ENCODE measurements around the gene KIF23.

Gene KIF23

DNA sequence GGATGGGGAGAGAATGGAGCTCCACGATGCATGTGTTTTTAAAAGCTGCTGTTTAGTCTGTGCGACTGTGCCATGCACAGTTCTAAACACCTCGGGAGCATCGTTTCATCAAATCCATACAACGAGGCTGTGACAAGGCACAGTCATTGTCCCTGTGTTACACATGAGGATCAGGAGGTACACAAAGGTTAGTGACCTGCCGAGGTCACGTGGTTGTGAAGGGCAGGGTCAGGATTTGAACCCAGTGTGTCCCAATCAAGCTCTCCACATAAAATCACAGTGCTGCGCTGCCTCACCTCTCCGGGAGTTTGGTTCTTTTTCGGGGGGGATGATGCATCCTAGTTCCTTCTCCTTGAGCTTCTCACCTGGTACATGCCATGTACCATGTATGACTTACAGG is 18.7 kb upstream of the KIF23 start:
- DNase-seq: no peak

DNA sequence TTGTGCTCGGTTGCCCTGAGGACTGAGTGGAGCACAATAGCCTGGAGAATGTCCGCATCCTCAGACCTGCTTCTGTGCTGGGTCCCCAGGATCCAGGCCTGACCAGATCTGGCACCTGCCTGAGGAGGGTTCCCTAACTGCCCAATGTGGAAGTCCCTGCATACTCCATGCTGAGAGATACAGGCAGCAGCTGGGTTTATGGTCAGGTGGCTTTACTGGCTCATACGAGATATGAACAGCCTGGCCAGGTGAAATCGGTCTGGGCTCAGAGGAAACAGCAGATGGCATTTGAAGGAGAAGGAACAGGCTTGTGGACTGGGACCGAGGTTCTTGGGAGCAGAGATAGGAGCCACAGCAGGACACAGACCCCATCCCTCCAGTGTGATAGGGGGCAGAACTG is 18.2 kb upstream of the KIF23 start:
- DNase-seq: no peak

DNA sequence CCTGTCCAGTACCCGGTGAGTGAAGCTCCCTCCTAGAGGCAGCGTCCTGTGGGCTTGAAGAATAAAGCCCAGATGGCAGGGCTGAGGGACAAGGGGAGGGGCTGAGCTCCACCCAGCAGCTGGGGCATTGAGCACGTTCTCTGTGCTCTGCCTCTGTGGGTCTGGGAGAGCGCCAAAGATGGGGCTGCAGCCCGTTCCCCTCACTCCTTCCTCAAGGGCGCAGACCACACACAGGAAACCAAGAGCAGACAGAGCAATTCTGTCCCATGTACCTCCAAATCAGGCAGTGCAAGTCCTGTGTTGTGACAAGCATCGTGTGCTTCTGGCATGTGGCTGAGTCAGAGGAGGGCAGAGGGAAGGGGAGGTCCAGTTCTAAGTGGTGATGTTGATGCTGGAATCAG is 15.7 kb upstream of the KIF23 start:
- peak; percentile 80 for DNase-seq

DNA sequence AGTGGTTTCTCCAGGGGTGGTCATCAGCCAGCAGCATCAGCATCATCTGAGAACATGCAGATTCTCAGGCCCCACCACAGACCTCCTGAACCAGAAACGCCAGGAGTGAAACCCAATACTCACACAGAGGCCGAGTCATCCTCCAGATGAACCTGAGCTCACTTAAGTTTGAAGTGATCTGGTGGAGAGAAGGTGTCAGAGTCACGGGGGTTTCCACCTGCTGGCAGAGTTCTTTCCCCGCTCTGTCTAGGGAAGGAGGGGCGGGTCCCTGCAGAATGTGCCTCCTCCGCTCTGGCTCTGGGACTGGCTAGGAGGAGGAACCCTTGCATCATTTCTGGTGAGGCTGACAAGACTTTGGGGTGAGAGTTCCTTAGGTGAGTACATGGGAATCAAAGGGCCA is 13.3 kb upstream of the KIF23 start:
- no peak for DNase-seq

DNA sequence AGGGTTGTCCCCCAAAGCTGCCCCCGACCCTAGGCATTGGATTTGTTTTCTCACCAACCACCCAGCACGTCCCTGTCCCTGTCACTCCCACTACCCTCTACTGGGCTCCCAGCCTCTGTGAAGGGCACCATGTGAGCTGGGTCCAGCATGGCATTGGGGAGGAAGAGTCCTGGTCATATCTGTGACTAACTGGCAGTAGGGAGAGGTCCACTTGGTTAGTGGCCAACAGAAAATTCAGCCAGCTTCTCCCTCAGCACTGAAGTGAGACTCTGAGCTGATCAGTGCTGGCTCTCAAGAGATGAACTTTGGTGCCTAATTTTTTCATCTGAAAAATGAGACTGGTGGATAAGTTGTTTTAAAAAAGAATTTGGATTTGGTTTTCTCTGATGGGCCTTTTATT is 11.3 kb upstream of the KIF23 start:
- no peak for DNase-seq

DNA sequence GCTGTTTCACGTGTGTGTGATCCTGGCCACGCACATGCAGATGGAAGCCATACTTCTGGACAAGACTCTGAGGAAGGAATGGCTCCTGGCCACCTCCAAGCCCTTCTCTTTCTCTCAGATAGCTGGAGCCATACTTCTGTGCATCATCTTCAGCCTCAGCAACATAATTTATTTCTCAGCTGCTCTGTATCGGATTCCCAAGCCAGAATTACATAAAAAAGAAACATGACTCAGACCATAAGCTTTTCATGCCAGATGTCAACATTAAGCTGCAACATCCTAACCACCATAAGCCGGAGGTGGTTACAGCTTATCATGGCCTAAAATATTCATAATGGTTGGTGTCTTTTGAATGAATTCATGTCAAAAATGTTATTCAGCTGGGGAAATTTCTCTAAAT is 10.6 kb upstream of the KIF23 start:
- no peak for DNase-seq

DNA sequence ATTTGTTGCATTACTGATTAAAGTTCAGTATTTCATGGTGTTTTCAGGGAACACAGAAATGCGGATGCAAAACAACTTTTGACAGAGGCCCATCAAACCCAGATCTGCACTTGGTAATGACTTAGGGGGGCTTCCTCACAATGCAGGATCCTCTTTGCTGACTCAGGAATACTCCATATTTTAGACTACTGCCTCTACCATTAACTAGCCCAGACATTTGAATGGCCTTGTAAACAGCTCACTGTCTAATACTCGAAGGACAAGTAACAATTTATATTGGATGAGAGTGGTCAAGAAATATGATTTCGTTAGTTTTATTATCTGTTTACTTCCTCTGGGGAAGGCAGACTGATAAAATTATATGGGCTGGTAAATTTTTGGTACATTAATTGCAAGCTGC is 9.0 kb upstream of the KIF23 start:
- DNase-seq: no peak

DNA sequence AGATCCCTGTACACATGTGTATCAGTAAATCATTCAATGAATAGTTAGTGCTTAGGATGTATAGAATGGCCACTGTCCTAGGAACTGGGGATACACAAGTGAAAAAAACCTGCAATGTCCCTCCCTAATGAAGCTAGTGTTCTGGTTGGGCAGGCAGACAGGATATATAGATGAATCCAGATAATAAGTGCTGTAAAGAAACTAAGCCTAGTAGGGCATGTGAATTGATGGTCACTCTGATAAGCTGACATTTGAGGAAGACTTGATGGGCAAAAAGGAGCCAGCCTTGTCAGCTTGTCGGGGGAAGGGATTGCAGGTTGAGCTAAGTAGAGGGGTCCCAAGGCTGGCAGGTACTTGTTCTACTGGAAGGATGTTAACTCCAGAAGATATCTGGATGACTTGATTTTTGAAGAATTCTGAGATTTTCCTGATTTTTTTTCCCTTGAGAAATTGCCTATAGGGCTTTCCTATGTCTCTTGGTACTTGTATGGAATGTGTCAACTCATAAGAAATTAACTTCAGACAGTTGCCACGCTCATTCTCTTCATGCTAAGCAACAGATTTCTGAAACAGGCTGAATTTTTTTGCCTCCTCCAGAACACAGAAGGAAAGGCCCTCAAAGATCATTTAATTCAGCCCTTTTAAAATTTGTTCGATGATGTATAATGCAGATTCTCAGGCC is 6.3 kb upstream of the KIF23 start:
- DNase-seq: peak; percentile 29

DNA sequence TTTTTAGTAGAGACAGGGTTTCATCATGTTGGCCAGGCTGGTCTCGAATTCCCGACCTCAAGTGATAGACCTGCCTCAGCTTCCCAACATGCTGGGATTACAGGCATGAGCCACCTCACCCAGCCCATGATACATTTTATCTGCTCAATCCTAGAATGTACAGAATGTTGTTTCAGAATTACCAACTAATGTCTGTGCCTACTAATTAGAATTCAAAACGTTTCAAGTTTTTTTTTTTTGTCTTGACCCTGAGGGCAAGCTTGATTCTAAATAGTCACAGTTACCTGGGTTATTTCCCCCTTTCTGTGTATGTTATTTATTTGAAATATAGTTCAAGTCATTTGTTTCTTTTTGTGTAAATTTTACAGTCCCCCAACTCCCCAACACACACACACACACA is 5.3 kb upstream of the KIF23 start:
- DNase-seq: no peak

DNA sequence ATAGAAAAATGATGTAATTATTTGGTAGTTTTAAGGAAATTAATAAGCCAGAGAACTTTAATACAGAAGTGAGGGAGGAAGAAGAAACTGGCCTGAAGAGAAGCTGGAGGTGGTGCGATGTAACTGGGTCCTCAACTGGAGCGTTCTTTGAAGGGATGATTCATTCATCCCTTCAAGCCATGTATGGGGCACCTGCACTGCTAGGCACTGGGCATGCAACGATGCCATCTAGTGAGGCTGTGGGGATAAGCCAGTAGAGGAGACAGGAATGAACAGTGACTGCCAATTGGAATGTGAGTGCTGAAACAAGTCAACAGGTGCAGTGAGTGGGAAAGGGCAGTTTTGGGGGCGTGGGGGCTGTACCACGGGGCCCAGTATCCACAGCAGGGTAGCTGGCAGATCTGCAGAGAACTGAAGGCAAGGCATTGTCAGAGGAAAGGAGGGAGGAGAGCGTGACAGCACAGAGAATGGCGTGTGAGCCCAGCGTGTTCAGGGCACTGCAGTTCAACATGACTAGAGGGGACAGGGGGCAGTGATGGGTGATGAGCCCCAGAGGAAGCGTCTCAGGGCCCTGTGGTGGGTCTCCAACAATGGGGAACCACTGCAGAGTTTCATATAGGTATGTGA is 3.8 kb upstream of the KIF23 start:
- DNase-seq: peak; percentile 65

DNA sequence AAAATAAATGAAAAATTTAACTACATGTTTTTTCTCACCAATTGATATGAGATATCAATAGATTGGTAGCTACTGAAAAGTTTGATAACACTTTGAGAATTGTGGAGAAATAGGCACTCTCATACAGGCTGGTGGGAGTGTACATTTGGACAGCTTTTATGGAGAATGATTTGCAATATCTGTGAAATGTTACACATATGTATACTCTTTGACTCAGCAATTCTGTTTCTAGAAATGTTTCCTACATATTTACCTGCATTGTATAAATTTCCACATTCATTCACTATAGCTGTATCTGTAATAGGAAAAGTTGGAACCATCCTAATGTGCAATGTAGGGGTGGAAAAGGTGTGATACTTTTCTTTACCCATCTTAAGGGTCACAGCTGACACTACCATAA is 1.9 kb upstream of the KIF23 start:
- no peak for DNase-seq

DNA sequence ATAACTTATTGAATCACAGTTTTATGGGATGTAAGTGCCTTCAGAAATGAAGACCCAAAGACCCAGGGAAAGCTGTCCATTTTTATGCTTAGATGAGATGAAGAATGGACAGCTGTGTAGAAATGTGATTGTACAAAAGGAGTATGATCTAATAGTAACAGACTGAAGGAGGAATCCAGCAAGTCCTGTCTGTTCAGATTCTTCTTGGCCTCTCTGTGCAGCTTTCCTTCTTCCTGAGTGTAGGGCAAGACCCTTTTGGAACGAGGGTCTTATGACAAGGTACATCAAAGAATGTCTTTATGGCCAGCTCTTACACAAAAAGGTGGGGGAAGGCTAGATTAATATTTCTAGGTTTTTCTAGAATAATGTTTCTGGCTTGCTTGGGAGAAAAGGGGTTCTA is 1.4 kb upstream of the KIF23 start:
- DNase-seq: no peak

DNA sequence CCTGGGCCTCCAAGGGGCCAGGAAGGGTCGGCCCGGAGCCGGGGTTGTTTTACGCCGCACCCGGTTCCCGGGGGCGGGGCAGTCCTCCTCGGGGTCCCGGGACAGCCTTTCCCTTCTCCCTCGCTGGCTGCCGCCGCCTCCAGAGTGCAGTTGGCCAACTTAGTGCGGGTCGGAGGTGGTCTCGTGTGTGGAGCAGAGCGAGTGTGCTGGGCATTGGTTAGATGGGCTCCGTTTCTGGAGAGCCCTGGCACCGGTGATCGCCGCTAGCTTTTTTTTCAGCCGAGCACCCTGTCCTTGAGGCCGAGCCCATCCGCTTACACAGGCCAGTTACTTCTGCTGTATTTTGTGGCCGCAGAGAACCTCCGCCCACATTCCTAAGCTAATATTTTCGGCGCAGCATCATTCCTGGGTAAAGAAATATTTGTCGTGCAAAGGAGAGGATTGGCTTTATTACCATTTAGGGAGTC is 585 bp downstream of the KIF23 start:
- DNase-seq: peak; percentile 70

DNA sequence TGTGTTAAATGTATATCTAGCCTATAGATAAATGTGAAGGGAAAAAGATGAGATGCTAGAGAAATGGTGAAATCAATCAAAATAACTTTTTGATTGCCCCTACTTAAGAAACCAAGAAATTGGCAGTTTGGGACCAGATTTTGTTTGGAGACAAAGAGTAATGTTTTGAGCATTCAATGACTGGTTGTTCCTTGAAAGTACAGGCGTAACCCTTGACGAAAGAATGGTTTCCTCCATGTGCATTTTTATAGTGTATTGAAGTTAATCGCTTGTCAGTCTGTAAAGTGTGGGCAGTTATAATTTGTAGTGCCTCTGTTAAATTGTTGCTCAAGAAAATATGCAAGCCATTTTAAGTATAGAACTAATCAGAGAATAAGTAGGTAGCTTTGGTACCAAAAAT is 1.2 kb downstream of the KIF23 start:
- no peak for DNase-seq

DNA sequence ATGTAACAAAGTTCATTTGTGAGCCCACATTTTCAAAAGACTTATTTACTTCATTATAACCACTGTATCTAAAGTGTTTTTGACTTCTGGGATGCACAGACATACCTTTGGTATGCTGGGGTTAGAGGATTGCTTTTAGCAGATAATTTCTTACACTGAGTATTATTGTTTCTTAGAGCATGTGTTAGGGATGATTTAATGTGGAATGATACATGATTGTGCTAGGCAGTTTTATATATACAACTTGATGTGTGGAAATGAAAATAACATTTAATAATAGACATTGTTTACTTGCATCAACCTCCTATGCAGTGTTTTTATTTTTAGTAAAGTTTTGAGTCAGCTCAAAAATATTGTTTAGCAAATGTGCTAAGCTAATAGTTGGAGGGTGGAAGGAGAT is 3.4 kb downstream of the KIF23 start:
- DNase-seq: no peak

DNA sequence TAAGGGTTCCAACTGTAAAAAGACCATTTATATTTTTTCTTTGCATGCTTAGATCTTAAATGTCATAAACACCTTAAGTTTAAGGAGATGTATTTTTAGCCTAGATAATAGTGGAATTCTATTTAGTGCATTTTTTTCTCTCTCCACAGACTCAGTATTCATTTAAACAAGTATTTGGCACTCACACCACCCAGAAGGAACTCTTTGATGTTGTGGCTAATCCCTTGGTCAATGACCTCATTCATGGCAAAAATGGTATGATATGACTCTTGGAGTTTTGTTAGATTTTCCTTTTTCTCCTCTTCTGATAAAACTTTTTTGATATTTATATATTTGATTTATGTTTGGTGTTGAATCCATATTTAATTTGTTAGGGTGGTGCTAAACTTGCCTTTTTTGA is 7.3 kb downstream of the KIF23 start:
- DNase-seq: no peak

DNA sequence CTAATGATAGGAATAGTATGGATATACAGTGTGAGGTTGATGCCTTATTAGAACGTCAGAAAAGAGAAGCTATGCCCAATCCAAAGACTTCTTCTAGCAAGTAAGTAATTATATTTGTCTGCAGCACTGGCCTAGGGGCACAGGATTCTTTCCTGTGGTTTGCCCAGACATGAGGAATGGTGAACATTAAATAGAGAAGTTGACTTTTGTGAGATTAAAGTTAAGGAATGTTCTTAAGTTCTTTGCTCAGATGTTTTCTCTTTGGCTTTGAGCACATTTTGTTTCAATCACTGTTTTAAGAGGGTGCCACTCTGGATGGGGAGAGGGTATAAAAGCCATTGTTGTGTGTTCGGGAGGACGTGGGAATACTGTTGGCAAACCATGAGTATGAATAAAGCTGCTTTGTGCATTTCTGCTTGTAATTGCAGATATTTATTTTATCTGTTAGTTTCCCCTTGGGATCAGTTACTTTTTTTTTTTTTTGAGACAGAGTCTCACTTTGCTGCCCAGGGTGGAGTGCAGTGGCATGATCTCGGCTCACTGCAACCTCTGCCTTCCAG is 8.3 kb downstream of the KIF23 start:
- DNase-seq: no peak

DNA sequence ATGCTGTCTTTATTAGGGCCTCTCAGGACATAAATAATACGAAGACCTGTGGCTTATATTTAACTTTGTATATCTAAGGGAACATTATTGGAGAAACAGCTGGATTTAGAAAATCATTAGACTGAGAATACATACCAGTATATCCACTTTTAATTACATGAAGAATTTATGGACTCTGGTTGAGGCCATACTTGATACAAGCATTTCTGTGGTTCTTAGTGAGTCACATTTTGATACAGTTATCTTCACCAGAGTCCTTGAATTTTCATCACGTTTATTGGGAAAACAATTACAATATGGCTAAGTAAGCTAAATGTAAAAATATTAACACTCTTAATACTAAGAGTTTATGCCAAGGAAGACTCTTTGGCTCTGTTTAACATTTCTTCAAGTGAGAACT is 9.9 kb downstream of the KIF23 start:
- no peak for DNase-seq

DNA sequence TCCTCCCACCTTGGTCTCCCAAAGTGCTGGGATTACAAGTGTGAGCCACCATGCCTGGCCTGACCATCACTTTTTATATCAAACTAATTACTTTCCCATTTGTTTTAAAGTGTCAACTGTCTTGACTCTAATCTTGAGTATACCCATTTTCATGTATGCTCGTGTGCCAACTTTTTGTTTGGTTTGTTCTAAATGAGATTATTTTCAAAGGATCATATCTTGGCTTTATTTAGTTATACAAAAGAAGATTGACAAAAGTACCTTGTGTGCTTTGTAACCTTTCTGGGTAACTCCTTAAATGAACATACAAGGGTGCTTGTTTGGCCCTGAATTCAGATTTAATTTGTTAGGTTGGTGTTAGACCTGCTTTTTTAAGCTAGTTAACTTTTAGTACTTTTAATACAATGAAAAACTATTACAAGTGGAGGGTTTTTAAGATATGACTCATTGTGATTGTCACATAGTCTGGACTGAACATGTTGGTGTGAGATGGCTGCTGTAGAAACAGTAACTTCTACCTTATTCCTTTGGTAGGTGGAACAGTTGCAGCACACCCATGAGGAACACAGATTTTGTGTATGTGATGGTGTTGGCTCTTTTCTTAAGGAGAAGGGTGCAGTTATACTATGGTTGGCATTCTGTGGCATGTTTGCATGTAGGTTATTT is 10.7 kb downstream of the KIF23 start:
- no peak for DNase-seq

DNA sequence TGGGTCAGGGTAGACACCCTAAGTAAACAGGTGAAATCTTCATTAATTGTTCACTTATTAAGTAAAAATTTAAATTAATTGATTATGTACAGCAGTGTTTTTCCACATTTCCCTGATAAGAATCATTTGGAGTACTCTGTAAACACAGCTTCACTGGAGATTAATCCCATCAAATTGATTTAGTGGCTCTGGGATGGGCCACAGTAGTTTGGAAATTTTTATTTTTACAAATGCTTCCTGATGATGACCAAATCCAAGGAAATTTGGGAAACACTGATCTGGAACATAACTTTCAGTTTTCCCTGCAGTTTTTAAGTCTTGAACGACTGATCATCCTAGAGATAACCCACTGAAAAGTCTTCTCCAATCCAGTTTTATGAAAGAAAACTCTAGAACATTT is 19.7 kb downstream of the KIF23 start:
- no peak for DNase-seq

DNA sequence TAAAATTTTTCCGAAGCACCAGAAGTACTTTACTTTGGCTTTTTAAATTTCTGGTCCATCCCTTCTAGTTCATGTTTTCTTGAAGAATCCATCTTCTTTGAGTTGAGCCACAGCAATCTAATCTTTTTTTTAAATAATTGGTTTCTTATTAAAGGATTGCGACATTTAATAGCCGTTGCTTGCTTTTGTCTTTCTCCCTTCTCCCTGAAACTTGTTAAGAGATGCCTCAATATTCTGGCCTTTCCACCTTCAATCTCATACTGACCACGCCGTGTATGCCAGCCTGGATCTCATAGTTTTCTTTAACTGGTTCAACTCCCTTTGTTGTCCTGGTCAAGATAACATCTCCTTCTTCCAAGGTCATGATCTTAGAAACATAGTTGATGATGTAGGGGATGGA is 20.1 kb downstream of the KIF23 start:
- DNase-seq: no peak

DNA sequence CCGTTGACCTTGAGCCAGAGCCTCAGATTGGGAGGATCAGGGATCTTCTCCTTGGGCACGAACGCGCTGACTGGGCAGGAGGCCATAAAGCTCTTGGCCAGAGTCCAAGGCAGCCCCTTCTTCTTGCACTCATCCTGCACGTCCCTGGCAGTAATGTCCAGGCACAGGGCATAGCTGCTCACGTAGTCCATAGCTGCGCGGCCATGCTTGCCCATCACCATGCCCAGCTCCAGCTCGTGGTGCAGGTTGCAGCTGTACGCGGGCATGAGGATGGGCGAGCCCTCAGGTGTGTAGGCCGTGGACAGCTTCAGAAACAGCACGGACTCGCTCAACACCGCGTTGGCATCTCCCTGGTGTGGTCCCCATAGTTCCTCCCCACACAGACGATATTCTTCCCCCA is 20.5 kb downstream of the KIF23 start:
- DNase-seq: no peak

DNA sequence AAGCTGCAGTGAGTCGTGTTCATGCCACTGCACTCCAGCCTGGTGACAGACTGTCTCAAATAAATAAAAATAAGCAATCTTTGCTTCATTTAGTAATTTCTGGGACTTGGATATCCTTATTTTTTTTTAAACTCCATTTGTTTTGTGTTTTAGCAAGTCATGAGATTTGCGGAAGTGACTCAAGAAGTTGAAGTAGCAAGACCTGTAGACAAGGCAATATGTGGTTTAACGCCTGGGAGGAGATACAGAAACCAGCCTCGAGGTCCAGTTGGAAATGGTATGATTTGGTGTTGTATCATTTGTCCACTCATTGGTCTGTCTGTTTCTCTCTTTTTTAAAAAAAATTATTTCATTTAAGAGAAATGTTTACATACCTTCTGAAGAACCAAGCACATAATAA is 21.8 kb downstream of the KIF23 start:
- no peak for DNase-seq

DNA sequence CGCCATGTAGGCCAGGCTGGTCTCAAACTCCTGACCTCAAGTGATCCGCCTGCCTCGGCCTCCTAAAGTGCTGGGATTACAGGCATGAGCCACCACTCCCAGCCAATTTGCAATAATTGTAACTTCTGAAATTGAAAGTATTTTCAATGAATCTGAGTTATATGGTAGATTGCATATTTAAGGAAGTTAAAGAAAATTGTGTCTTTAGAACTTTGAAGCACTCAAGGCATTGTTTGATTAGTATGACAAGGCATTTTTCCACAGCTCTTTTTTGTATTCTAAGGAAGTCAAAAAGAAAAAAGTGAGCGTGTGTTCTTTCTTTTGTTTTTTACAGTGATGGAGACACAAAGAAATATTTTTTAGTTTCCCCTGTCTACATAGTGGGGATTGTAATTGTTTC is 22.8 kb downstream of the KIF23 start:
- peak; percentile 35 for DNase-seq

Measured in hematopoietic multipotent progenitor cell treated with erythropoietin and hydrocortisone succinate and interleukin-3 and kit ligand, for 4 days (in vitro differentiated cells).